Liver (tissue), 9 donors: ENCODE data around the gene FLT1. TPM values are rescaled to one million over a fixed set of nuclear protein-coding genes. Genes with fewer than 3 reads are reported as not detected.

Experiments
- DNase-seq: peaks from one replicate; pipeline ENCODE4 v3.0.0-alpha.2; 2017; ENCODE audit warnings: low spot score
- H3K27ac ChIP-seq, 2 donors: one replicate each; pipeline ENCODE4 v1.7.0; 2013; ENCODE audit warnings: inconsistent platforms in 2 of 2, low read length in 2 of 2, control low read depth in 1 of 2, low read depth in 1 of 2, mild to moderate bottlenecking in 1 of 2
- H3K27me3 ChIP-seq, 4 donors: one replicate each; pipeline versions ENCODE4 v1.6.1 to v1.7.0; 2013; ENCODE audit warnings: low read length in 3 of 4, inconsistent platforms in 1 of 4, mild to moderate bottlenecking in 1 of 4, moderate library complexity in 1 of 4; ENCODE audit not compliant: control insufficient read depth in 4 of 4, insufficient read depth in 4 of 4
- H3K36me3 ChIP-seq, 4 donors: one replicate each; pipeline versions ENCODE4 v1.6.1 to v1.7.0; 2013; ENCODE audit warnings: low read length in 3 of 4, mild to moderate bottlenecking in 3 of 4, low read depth in 1 of 4, moderate library complexity in 1 of 4; ENCODE audit not compliant: control insufficient read depth in 4 of 4, insufficient read depth in 3 of 4
- H3K4me1 ChIP-seq, 4 donors: one replicate each; pipeline versions ENCODE4 v1.6.1 to v1.7.0; 2013; ENCODE audit warnings: low read length in 3 of 4, mild to moderate bottlenecking in 3 of 4, moderate library complexity in 1 of 4; ENCODE audit not compliant: control insufficient read depth in 4 of 4, insufficient read depth in 4 of 4
- H3K4me3 ChIP-seq, 3 donors: one replicate each; pipeline versions ENCODE4 v1.6.1 to v1.7.0; 2013; ENCODE audit warnings: low read length in 3 of 3, control low read depth in 1 of 3, low read depth in 1 of 3, mild to moderate bottlenecking in 1 of 3
- H3K9ac ChIP-seq, 2 donors: one replicate each; pipeline ENCODE4 v1.7.0; 2013; ENCODE audit warnings: low read length in 2 of 2, mild to moderate bottlenecking in 2 of 2, moderate library complexity in 2 of 2, control low read depth in 1 of 2, low read depth in 1 of 2
- H3K9me3 ChIP-seq, 4 donors: one replicate each; pipeline versions ENCODE4 v1.6.1 to v1.7.0; 2013; ENCODE audit warnings: low read length in 3 of 4; ENCODE audit not compliant: control insufficient read depth in 4 of 4
- ATF3 ChIP-seq: IDR thresholded peaks from 2 replicates; pipeline ENCODE4 v1.6.1; 2016; ENCODE audit warnings: antibody characterized with exemption
- EGR1 ChIP-seq, 2 donors: IDR thresholded peaks; 2 replicates each; pipeline ENCODE4 v1.6.1; 2016 to 2018; ENCODE audit warnings: antibody characterized with exemption in 2 of 2, low read depth in 2 of 2
- FOXA1 ChIP-seq: IDR thresholded peaks from 2 replicates; pipeline ENCODE4 v1.6.1; 2016; ENCODE audit warnings: antibody characterized with exemption
- FOXA2 ChIP-seq: IDR thresholded peaks from 2 replicates; pipeline ENCODE4 v1.6.1; 2016; ENCODE audit warnings: antibody characterized with exemption
- GABPA ChIP-seq, 2 donors: IDR thresholded peaks in 1 of 2; conservative IDR thresholded peaks in 1 of 2; 2 replicates each; pipeline ENCODE4 v1.6.1; 2016; ENCODE audit warnings: antibody characterized with exemption in 2 of 2, mild to moderate bottlenecking in 1 of 2, moderate library complexity in 1 of 2
- HNF4A ChIP-seq, 2 donors: conservative IDR thresholded peaks; 2 replicates each; pipeline ENCODE4 v1.6.1; 2016; ENCODE audit warnings: antibody characterized with exemption in 2 of 2, mild to moderate bottlenecking in 2 of 2
- HNF4G ChIP-seq: IDR thresholded peaks from 2 replicates; pipeline ENCODE4 v1.6.1; 2016; ENCODE audit warnings: antibody characterized with exemption
- JUND ChIP-seq, 2 donors: IDR thresholded peaks; 2 replicates each; pipeline ENCODE4 v1.6.1; 2016; ENCODE audit warnings: antibody characterized with exemption in 2 of 2
- NR2F2 ChIP-seq: IDR thresholded peaks from 2 replicates; pipeline ENCODE4 v1.6.1; 2016; ENCODE audit warnings: antibody characterized with exemption
- RAD21 ChIP-seq, 2 donors: IDR thresholded peaks; 2 replicates each; pipeline ENCODE4 v1.6.1; 2016; ENCODE audit warnings: antibody characterized with exemption in 2 of 2, mild to moderate bottlenecking in 2 of 2
- SP1 ChIP-seq: IDR thresholded peaks from 2 replicates; pipeline ENCODE4 v1.6.1; 2018; ENCODE audit warnings: antibody characterized with exemption, mild to moderate bottlenecking
- TAF1 ChIP-seq: conservative IDR thresholded peaks from 2 replicates; pipeline ENCODE4 v1.6.1; 2016; ENCODE audit warnings: antibody characterized with exemption, mild to moderate bottlenecking
- YY1 ChIP-seq: IDR thresholded peaks from 2 replicates; pipeline ENCODE4 v1.6.1; 2016; ENCODE audit warnings: antibody characterized with exemption, mild to moderate bottlenecking
- ZBTB33 ChIP-seq: IDR thresholded peaks from 2 replicates; pipeline ENCODE4 v1.6.1; 2016; ENCODE audit warnings: antibody characterized with exemption
- WGBS: extraction: QIAGEN DNeasy Blood & Tissue Kit; methylation state at CpG from one replicate; pipeline ENCODE4 v1.1.7; 2013; 5-methylcytosine and 5-hydroxymethylcytosine counted together
- polyA plus RNA-seq, 2 donors: library from polyadenylated mRNA; stranded (reverse) in 1 of 2; unstranded in 1 of 2; fragments of 200-250 nt in 1 of 2; fragments of >200 nt in 1 of 2; fragmentation: Nextera tagmentation in 1 of 2; extraction: Ambion mirVana in 1 of 2; gene quantifications; one replicate each; pipeline versions ENCODE4 v1.2.1 to v1.2.3, GENCODE V29; 2013 to 2015
- total RNA-seq, 2 donors: library from RNA; depleted of rRNA; stranded (reverse); fragments of >200 nt; gene quantifications; one replicate each; pipeline ENCODE4 v1.2.3, GENCODE V29; 2014
- TF ChIP-seq, protein P1 (sequence below): fragments of 150-350 bp; IDR thresholded peaks from 2 replicates; pipeline ENCODE4 v1.5.1; 2017; ENCODE audit warnings: improper control_type of control experiment, low read depth, low read length; ENCODE audit not compliant: missing input control
- TF ChIP-seq, protein P2 (sequence below): IDR thresholded peaks from 2 replicates; pipeline ENCODE4 v1.6.1; 2016; ENCODE audit warnings: antibody characterized with exemption
- donor health status: healthy.
- donor health status: healthy.
- donor health status: healthy.
- donor health status: healthy.
- donor health status: healthy.

Gene FLT1
- total and polyA plus RNA-seq, 4 donors = 4.1 to 19.7 (median 9.3) TPM

- TF ChIP-seq RAD21 (IDR thresholded peaks at IDR 0.05) = no peak
- H3K9ac ChIP-seq = no peak overlapping the region
- H3K27ac ChIP-seq = no peak overlapping the region
- peaks cover 6 to 16% (median 11%) of the 10 kb centered on the region in 4 donors for H3K4me1 ChIP-seq
- peaks cover 0 to 6% (median 4%) of the 10 kb centered on the region in 4 donors for H3K27me3 ChIP-seq
- DNase-seq = no peak
- H3K9me3 ChIP-seq = no peaks in the 10 kb centered on the region
- H3K36me3 ChIP-seq = no peaks in the 10 kb centered on the region
- no peak overlapping the region for H3K4me3 ChIP-seq
- 69% methylated on average over 3 of the region's 3 CpGs for WGBS
Observed at GRCh38 chr13:28536371-28536770, 41.4 kb upstream of the FLT1 start.

DNA sequence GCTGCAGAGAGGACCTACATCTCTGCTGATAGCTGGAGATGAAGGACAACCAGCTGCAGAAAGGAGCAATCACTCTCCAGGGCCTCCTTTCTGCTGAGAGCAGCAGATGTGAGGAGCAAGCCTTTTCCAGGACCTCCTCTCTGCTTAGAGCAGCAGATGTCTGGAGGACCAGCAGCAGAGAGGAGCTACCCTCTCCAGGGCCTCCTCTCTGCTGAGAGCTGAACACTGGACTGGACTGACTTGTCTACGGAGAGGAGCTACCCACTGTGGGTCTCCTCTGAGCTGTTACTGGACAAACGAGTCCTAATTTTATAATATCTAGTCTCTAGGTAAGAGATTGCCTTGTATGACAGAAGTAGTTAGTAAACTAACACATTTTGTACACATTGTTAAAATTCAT lies 40.8 kb upstream of the FLT1 start:
- no peak overlapping the region for H3K4me3 ChIP-seq
- no peak overlapping the region for H3K27ac ChIP-seq
- H3K4me1 ChIP-seq = peaks cover 6 to 22% (median 14%) of the 10 kb centered on the region in 4 donors
- DNase-seq = no peak
- peaks cover 0 to 6% (median 6%) of the 10 kb centered on the region in 4 donors for H3K27me3 ChIP-seq
- no peak overlapping the region for H3K9ac ChIP-seq
- TF ChIP-seq YY1 (no peak), TAF1 (no peak), EGR1 (IDR thresholded peaks at IDR 0.05; ENCODE audit: low read depth in 2 of 2) (no peak), FOXA1 (no peak), ZBTB33 (no peak)
- TF ChIP-seq, protein P1, sequence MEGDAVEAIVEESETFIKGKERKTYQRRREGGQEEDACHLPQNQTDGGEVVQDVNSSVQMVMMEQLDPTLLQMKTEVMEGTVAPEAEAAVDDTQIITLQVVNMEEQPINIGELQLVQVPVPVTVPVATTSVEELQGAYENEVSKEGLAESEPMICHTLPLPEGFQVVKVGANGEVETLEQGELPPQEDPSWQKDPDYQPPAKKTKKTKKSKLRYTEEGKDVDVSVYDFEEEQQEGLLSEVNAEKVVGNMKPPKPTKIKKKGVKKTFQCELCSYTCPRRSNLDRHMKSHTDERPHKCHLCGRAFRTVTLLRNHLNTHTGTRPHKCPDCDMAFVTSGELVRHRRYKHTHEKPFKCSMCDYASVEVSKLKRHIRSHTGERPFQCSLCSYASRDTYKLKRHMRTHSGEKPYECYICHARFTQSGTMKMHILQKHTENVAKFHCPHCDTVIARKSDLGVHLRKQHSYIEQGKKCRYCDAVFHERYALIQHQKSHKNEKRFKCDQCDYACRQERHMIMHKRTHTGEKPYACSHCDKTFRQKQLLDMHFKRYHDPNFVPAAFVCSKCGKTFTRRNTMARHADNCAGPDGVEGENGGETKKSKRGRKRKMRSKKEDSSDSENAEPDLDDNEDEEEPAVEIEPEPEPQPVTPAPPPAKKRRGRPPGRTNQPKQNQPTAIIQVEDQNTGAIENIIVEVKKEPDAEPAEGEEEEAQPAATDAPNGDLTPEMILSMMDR = no peak
- TF ChIP-seq, protein P2, sequence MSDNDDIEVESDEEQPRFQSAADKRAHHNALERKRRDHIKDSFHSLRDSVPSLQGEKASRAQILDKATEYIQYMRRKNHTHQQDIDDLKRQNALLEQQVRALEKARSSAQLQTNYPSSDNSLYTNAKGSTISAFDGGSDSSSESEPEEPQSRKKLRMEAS = no peak
- no peaks in the 10 kb centered on the region for H3K9me3 ChIP-seq
- no peaks in the 10 kb centered on the region for H3K36me3 ChIP-seq
- 68% methylated on average over 2 of the region's 2 CpGs for WGBS

- Histone ChIP-seq H3K36me3 (no peaks in the 10 kb centered on the region), H3K27ac (no peak overlapping the region), H3K9ac (no peak overlapping the region), H3K27me3 (peaks cover 0 to 15% (median 6%) of the 10 kb centered on the region in 4 donors), H3K9me3 (no peaks in the 10 kb centered on the region), H3K4me3 (no peak overlapping the region), H3K4me1 (peaks cover 6 to 22% (median 15%) of the 10 kb centered on the region in 4 donors)
- WGBS = 89% methylated on average over 5 of the region's 5 CpGs
- DNase-seq = no peak
- TF ChIP-seq YY1 (no peak), FOXA1 (no peak), TAF1 (no peak), ZBTB33 (no peak), HNF4A (conservative IDR thresholded peaks at IDR 0.05) (no peak), NR2F2 (no peak), JUND (IDR thresholded peaks at IDR 0.05) (no peak), SP1 (no peak), RAD21 (IDR thresholded peaks at IDR 0.05) (no peak), ATF3 (no peak), FOXA2 (no peak), GABPA (IDR thresholded peaks at IDR 0.05 in 1 of 2, conservative IDR thresholded peaks at IDR 0.05 in 1 of 2) (no peak), HNF4G (no peak), EGR1 (IDR thresholded peaks at IDR 0.05; ENCODE audit: low read depth in 2 of 2) (no peak)
- TF ChIP-seq, protein P1 = no peak
- TF ChIP-seq, protein P2 = no peak
Observed at GRCh38 chr13:28534801-28535200, 39.9 kb upstream of the FLT1 start.
